Measurements from ENCODE around the gene SOX11. TPM values are rescaled to one million over a fixed set of nuclear protein-coding genes. Genes with fewer than 3 reads are reported as not detected.

SOX11 gene
- total RNA-seq, 1 experiment from 2014 or later, result not detected

DNA sequence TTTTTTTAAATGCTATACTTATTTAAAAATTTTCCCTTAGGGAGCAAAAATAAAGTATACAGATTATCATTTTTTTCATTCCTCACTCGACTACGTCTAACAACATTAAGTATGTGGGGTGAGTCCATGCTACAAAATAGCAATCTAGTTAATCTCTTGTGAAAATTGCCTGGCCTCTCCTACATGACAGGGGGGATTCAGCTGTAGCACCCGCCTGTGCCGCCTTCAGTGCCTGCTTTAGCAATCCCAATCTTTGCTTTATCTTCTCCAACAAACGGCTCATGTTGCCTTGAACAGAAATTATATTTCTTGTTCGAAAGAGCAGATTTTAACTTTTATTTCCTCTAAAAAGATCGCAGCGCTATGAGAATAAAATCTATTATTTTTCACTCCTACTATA is 2.4 kb upstream of the SOX11 start:
- in situ Hi-C loops (cut with HindIII; ENCODE audit: low pct_unique_long_range_greater_than_20kb, low sequenced_read_pairs), result no loop called here
- DNase-seq (ENCODE audit: low read depth, low spot score), result no peak

DNA sequence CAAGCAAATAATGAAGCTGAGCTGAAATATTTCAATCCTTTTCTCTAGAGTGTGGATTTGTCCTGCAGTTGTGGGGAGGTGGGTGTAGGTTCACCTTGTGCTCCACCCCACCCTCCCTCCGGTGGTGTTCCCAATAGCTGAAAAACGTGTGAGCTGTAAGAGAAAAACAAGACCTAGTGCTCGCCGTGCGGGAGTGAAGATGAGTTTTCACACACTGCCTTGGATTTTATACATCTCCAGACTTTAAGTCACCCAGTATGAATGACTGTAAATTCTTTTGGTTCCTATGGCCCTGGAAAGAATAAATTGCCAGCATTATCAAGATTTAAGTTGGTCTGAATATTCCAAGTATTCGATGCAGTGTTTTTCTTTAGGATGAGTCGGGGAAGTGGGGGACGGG is 1.9 kb upstream of the SOX11 start:
- DNase-seq (ENCODE audit: low read depth, low spot score), result no peak
- in situ Hi-C loops (cut with HindIII; ENCODE audit: low pct_unique_long_range_greater_than_20kb, low sequenced_read_pairs), result no loop called here

DNA sequence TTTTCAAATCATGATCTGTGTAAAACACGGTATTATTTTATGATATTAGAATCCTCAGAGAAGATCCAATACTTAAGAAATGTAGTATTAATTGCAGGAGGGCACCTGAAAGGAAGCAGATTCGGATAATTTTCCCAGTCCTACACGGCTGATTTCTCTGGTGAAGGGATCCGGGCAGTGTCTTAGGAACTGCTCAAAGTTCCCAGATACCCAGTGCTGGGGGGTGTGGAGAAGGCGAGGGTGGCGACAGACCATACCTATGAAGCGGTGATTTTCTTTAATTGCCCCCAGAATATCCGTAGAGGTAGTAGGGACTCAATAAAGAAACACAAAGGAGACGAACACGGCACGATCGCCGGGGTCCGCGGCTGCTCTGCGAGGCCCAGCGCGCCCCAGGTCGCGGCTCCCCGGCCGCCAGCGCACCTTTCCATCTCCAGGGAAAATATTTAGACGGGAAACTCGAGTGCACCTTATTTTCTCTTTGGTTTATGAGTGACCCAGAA is 1.4 kb upstream of the SOX11 start:
- DNase-seq (ENCODE audit: low read depth, low spot score), result no peak
- in situ Hi-C loops (cut with HindIII; ENCODE audit: low pct_unique_long_range_greater_than_20kb, low sequenced_read_pairs), result no loop called here

DNA sequence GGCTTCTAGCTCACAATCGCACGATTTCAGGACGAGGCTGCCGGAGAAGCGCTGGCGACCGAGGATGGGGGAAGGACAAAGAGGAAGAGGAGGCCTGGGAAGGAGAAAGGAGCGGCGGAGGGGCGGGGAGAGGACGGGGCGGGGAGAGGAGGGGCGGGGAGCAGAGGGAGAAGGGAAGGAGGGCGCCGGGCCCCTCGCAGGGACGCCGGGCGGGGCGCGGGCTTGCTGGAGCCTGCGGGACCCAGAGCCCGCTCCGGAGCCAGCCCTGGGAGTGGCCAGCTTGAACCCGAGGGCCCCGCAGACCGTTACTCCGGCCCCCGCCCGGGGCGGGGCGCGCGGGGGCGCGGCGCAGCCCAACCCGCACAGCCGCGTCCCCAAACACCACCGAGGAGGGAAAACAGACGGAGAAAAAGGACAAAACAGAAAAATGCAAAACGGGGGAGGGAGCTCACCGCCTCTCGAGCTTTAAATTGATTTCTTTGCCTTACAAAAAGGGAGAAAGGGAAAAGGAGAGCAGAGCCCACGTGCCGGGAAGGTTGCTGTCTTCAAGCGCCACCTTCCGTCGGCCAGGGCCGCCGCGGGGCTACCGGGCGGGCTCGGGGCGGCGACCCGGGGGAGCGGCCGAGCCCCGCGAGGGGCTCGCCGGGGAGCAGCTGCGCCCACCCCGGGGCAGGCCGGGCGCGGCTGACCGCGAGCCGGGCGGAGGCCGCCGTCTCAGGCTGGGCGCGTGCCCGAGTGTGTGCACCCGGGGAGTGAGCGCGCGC is 781 bp upstream of the SOX11 start:
- DNase-seq (ENCODE audit: low read depth, low spot score), result no peak
- in situ Hi-C loops (cut with HindIII; ENCODE audit: low pct_unique_long_range_greater_than_20kb, low sequenced_read_pairs), result no loop called here

DNA sequence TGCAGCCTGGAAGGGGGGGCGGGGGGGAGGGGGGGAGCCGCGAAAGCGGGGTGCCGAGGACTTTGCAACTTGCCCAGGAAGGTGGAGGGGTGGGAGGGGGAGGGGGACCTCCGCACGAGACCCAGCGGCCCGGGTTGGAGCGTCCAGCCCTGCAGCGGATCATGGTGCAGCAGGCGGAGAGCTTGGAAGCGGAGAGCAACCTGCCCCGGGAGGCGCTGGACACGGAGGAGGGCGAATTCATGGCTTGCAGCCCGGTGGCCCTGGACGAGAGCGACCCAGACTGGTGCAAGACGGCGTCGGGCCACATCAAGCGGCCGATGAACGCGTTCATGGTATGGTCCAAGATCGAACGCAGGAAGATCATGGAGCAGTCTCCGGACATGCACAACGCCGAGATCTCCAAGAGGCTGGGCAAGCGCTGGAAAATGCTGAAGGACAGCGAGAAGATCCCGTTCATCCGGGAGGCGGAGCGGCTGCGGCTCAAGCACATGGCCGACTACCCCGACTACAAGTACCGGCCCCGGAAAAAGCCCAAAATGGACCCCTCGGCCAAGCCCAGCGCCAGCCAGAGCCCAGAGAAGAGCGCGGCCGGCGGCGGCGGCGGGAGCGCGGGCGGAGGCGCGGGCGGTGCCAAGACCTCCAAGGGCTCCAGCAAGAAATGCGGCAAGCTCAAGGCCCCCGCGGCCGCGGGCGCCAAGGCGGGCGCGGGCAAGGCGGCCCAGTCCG is 540 bp downstream of the SOX11 start:
- in situ Hi-C loops (cut with HindIII; ENCODE audit: low pct_unique_long_range_greater_than_20kb, low sequenced_read_pairs), result no loop called here

DNA sequence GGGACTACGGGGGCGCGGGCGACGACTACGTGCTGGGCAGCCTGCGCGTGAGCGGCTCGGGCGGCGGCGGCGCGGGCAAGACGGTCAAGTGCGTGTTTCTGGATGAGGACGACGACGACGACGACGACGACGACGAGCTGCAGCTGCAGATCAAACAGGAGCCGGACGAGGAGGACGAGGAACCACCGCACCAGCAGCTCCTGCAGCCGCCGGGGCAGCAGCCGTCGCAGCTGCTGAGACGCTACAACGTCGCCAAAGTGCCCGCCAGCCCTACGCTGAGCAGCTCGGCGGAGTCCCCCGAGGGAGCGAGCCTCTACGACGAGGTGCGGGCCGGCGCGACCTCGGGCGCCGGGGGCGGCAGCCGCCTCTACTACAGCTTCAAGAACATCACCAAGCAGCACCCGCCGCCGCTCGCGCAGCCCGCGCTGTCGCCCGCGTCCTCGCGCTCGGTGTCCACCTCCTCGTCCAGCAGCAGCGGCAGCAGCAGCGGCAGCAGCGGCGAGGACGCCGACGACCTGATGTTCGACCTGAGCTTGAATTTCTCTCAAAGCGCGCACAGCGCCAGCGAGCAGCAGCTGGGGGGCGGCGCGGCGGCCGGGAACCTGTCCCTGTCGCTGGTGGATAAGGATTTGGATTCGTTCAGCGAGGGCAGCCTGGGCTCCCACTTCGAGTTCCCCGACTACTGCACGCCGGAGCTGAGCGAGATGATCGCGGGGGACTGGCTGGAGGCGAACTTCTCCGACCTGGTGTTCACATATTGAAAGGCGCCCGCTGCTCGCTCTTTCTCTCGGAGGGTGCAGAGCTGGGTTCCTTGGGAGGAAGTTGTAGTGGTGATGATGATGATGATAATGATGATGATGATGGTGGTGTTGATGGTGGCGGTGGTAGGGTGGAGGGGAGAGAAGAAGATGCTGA is 1.4 kb downstream of the SOX11 start:
- DNase-seq (ENCODE audit: low read depth, low spot score), result no peak
- in situ Hi-C loops (cut with HindIII; ENCODE audit: low pct_unique_long_range_greater_than_20kb, low sequenced_read_pairs), result no loop called here

More for the DNA sequence above, 540 bp downstream of the SOX11 start:
- no peak for DNase-seq (ENCODE audit: low read depth, low spot score)

DNA sequence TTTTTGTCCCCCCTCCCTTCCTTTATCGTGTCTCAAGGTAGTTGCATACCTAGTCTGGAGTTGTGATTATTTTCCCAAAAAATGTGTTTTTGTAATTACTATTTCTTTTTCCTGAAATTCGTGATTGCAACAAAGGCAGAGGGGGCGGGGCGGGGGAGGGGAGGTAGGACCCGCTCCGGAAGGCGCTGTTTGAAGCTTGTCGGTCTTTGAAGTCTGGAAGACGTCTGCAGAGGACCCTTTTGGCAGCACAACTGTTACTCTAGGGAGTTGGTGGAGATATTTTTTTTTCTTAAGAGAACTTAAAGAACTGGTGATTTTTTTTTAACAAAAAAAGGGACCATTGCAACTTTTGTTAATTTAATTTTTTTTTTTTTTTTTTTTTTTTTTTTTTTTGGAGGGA is 2.1 kb downstream of the SOX11 start:
- DNase-seq (ENCODE audit: low read depth, low spot score), result no peak
- in situ Hi-C loops (cut with HindIII; ENCODE audit: low pct_unique_long_range_greater_than_20kb, low sequenced_read_pairs), result no loop called here

DNA sequence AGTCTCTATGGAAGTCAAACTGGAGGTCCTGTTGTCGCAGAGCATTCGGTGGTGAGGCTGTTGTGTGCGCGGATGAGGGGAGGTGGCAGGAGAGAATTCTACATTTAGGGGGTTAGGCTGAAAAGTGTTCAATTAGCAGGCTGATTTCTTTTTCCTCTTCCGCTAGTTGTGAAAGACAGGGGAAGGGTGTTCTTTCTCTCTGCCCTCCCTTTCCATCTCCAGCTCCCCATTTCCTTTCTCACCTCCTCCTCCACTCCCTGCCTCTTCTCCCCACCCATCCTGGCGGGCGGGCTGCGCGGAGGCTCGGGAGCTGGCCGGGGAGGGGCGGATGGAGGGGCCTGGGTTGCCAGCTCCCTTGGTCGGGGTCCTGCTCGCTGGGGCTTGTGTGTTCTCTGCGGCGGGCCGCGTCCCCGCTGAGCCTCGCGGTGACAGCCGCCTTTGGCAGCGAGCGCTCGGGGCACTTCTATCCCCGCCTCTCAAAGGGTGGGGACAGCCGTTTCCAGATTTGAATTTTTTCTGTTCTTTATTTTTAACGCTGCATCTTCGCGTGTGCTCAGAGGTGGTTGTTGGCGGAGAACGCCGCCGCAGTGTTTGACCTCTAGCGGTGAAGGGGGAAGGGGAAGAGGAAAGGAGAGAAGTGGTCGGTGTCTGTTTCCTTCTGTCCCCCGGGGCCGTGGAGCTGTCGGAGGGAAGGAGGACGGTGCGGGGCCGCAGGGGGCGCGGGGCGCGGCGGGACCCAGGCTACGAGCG is 3.6 kb downstream of the SOX11 start:
- in situ Hi-C loops (cut with HindIII; ENCODE audit: low pct_unique_long_range_greater_than_20kb, low sequenced_read_pairs), result no loop called here

DNA sequence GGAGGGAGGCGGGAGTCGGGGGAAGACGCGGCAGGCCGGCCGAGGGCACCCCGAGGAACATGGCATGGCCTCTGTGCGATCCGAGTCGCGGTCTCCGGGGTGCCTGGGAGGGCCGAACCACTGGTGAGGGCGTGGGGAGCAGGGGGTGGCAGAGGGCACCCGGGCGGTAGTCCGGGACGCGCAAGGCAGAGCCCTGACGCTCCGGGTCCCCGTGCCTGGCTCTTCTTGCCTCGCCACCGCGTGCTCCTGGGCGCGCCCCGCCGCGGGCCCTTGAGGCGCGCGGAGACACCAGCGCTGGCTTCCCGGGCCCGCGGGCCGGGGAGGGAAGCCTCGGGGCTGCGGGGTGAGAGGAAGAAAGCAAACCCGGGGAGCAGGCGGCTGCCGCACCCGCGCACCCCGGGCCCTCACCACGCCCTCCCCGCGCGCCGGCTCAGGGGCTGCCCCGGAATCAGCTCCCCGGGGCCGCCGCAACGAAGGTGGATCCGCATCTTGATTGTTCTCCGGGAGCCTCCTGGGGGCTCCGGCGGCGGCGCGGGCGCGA is 4.3 kb downstream of the SOX11 start:
- DNase-seq (ENCODE audit: low read depth, low spot score), result no peak
- in situ Hi-C loops (cut with HindIII; ENCODE audit: low pct_unique_long_range_greater_than_20kb, low sequenced_read_pairs), result no loop called here

More for the DNA sequence above, 3.6 kb downstream of the SOX11 start:
- no peak for DNase-seq (ENCODE audit: low read depth, low spot score)

DNA sequence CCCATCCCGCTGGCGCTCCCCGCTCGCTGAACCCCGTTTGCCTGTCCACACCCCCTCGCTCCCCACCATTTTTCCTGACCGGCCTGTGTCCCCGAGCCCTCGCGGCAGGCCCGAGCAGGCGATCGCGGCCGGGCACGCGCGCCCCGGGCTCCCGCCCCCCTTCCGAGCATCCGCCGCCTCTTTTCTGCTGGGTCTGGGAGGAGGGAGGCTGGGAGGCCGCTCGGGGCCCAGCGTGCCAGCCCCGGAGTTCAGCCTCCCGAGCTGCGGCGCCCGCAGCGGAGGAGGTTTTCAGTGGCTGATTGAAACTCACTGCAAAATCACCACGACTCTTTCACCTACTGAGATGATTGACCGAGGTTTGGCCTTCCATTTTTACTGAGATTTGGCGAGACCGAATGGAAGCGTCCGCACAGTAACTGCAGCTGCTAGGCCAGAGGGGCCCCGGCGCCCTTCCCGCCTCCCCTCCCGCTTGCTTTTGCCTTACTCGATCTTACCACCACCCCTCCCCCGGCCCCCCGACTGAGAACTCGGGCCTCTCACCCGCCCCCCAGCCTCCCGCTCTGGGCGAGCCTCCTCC is 4.8 kb downstream of the SOX11 start:
- in situ Hi-C loops (cut with HindIII; ENCODE audit: low pct_unique_long_range_greater_than_20kb, low sequenced_read_pairs), result no loop called here
- no peak for DNase-seq (ENCODE audit: low read depth, low spot score)

DNA sequence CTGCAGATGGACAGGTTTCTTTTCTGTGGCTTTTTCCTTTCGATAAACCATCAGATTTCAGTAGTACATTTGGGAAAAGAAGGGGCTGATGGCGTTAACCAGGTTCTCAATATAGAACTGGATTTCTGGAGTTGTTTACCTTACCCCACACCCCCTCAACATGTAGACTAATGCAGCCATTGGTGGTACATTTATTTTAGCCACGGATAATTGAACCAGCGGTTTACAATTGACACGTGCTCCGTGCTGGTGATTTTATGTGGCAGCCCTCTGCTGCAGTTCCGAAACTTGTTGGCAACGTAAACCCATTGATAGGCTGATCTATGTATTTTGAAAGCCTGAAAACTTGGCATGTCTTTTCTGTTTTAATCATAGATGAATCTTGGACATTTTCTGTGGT is 5.4 kb downstream of the SOX11 start:
- in situ Hi-C loops (cut with HindIII; ENCODE audit: low pct_unique_long_range_greater_than_20kb, low sequenced_read_pairs), result no loop called here

DNA sequence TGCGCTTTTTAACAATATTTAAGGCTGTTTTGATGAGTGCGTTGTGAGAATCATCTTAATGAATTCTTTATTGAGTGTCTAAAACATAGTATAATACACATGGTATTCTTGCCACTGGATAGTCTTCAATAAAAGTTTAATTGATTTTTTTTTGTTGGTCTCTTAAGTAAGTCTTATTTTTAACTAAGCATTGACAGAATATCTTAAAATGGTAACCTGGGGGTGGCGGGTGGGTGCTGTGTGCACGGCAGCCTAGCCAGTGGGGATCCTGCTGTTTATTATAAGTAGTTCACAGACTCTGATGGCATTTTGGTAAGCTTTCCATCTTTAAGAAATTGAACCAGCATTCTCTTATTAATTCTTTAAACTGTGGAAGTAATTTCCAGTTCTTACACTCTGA is 6.0 kb downstream of the SOX11 start:
- DNase-seq (ENCODE audit: low read depth, low spot score), result no peak
- in situ Hi-C loops (cut with HindIII; ENCODE audit: low pct_unique_long_range_greater_than_20kb, low sequenced_read_pairs), result no loop called here

More for the DNA sequence above, 5.4 kb downstream of the SOX11 start:
- no peak for DNase-seq (ENCODE audit: low read depth, low spot score)

DNA sequence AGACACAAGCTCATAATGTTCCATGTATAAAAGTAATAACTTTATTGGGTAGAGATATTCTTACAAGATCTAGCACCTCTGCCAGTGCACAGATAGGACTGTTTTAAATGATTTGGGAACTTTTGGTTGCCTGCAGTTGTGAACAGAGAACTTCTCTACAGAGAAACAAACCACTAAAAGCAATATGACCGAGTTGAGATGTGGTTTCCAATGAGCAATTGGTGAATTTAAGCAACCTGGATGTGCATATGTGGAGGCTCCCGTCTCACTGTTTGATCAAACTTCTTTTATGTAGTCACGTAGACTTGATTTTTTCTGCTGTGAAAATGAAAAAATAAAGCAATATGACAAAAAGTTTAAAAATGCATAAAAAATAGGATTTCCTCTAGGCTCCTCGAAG is 7.8 kb downstream of the SOX11 start:
- no peak for DNase-seq (ENCODE audit: low read depth, low spot score)
- in situ Hi-C loops (cut with HindIII; ENCODE audit: low pct_unique_long_range_greater_than_20kb, low sequenced_read_pairs), result no loop called here

DNA sequence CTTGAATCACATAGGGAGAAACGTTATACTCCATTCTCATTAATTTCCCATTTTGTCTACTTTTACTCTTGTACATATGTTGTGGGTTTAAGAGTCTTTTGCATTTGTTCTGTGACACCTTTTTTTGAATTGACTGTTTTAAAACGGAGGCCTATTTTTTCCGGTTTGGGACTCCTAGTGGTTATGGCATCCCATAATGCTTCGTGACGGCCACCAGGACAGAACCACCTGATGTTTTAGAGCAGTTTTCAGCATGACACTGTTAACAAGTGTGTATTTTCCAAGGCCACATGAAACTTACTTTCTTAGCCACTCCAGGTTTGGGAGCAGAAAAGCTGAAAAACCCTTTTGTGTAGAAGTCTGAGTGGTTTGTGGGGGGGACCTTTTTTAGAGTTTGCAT is 8.4 kb downstream of the SOX11 start:
- in situ Hi-C loops (cut with HindIII; ENCODE audit: low pct_unique_long_range_greater_than_20kb, low sequenced_read_pairs), result no loop called here
- no peak for DNase-seq (ENCODE audit: low read depth, low spot score)

DNA sequence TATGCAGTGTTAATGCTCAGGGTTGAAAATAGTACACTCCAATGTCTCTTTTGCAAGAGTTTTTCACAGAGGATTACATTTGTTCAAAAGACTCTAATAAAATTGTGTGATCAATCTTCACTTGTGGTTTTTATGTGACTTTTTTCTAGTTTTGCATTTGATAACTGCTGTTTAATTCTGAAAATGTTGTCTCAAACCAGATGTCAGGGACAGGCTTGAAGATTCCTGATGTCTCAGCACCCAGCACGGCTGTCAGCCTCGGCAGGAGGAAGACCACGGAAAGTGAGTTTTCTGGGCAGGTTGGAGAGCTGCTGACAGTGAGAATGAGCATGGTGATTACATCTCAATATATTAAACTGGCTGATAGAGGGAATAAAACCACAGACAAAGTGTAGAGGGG is 9.1 kb downstream of the SOX11 start:
- DNase-seq (ENCODE audit: low read depth, low spot score), result no peak
- in situ Hi-C loops (cut with HindIII; ENCODE audit: low pct_unique_long_range_greater_than_20kb, low sequenced_read_pairs), result no loop called here

DNA sequence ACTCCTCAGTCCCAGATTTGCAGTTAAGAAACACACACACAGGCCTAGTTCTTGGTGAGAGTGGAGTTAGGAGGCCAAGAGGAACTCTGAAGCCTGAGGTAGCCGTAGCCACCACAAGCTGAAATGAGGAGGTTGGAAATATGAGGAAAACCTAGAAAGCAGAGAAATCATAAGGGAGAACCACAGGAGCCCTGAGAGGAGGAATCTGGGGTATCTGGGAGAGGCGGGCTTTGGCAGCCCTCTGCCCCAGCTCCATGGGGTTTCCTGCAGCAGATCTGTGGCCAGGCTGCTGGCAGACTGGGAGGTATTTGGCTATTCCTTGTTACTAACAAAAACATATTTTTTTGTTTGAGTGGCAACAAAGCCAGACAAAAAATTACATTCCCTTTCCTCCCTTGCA is 11.0 kb downstream of the SOX11 start:
- in situ Hi-C loops (cut with HindIII; ENCODE audit: low pct_unique_long_range_greater_than_20kb, low sequenced_read_pairs), result no loop called here
- no peak for DNase-seq (ENCODE audit: low read depth, low spot score)

DNA sequence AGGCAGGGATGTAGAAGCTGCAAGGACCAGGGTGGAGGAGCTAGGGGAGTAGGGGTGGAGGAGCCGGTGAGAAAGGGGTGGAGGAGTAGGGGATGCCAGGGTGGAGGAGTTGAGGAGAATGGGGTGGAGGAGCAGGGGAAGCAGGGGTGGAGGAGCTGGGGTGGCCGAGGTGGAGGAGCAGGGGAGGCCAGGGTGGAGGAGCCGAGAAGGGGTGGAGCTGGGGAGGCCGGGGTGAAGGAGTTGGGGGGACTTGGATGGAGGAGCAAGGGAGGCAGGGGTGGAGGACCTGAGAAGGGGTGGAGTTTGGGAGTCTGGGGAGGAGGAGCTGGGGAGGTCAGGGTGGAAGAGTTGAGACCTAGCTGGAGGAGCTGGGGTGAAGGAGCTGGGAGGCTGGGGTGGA is 13.3 kb downstream of the SOX11 start:
- DNase-seq (ENCODE audit: low read depth, low spot score), result no peak
- in situ Hi-C loops (cut with HindIII; ENCODE audit: low pct_unique_long_range_greater_than_20kb, low sequenced_read_pairs), result no loop called here

All from SK-MEL-5 (cell line).